Activated CD8-positive, alpha-beta memory T cell treated with anti-CD3 and anti-CD28 coated beads, Interleukin-2, amount 10 ng/mL, durations not matched to agents 7 days and 5 days (primary cell): ENCODE measurements around the gene SALL1. TPM values are rescaled to one million over a fixed set of nuclear protein-coding genes. Genes with fewer than 3 reads are reported as not detected.

Experiments
- ATAC-seq: fragments of 150-1000 bp; cut with Tn5 transposase; one replicate; pipeline ENCODE4 v1.10.0; 2021; ENCODE audit warnings: moderate library complexity
- CTCF ChIA-PET: fragments of 350-600 bp; sonication (Branson Sonifier 250); formaldehyde crosslinking; loops from one replicate; lab custom pipeline; 2021; ENCODE audit warnings: antibody characterized with exemption; lab: Charles Lee
- DNase-seq: peaks from one replicate; pipeline ENCODE4 v3.0.0-alpha.2; 2020
- H3K27ac Mint-ChIP-seq: one replicate; pipeline ENCODE4 v1.8.0; 2021; ENCODE audit warnings: mild to moderate bottlenecking, mixed read lengths
- H3K27me3 Mint-ChIP-seq: one replicate; pipeline ENCODE4 v1.8.0; 2021; ENCODE audit warnings: mixed read lengths
- H3K36me3 Mint-ChIP-seq: one replicate; pipeline ENCODE4 v1.8.0; 2021; ENCODE audit warnings: mild to moderate bottlenecking, mixed read lengths
- H3K4me1 Mint-ChIP-seq: one replicate; pipeline ENCODE4 v1.8.0; 2021; ENCODE audit warnings: mixed read lengths
- H3K4me3 Mint-ChIP-seq: one replicate; pipeline ENCODE4 v1.8.0; 2021; ENCODE audit warnings: mild to moderate bottlenecking, moderate library complexity, mixed read lengths
- H3K9me3 Mint-ChIP-seq: one replicate; pipeline ENCODE4 v1.8.0; 2022; ENCODE audit warnings: low read depth, mixed read lengths
- total RNA-seq, 2 experiments: library from RNA; stranded (reverse); gene quantifications; one replicate each; pipeline ENCODE4 v1.2.3, GENCODE V29; 2021

The SALL1 gene
- total RNA-seq, 2 experiments from 2014 or later, result not detected

DNA sequence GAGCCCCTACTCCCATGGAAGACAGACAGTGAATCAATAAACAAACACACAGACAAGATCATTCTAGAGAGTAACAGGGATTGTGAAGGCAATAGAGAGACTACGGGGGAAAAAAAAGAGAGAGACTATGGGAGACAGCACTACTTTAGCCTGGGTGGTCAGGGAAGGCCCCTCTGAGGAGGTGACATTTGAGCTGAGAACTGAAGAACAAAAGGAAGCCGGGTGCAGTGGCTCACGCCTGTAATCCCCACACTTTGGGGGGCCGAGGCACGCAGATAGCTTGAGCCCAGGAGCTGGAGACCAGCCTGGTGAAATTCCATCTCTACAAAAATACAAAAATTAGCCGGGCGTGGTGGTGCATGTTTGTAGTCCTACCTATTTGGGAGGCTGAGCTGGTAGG, 29.2 kb downstream of the SALL1 start:
- no peaks in the 10 kb centered on the region for H3K4me1 Mint-ChIP-seq
- H3K27me3 Mint-ChIP-seq, result peaks cover 2% of the 10 kb centered on the region
- H3K27ac Mint-ChIP-seq, result no peak overlapping the region
- H3K9me3 Mint-ChIP-seq, result no peaks in the 10 kb centered on the region
- H3K36me3 Mint-ChIP-seq, result no peaks in the 10 kb centered on the region
- CTCF ChIA-PET, result no interaction called here
- DNase-seq (no peak), ATAC-seq (no peak)
- no peak overlapping the region for H3K4me3 Mint-ChIP-seq

DNA sequence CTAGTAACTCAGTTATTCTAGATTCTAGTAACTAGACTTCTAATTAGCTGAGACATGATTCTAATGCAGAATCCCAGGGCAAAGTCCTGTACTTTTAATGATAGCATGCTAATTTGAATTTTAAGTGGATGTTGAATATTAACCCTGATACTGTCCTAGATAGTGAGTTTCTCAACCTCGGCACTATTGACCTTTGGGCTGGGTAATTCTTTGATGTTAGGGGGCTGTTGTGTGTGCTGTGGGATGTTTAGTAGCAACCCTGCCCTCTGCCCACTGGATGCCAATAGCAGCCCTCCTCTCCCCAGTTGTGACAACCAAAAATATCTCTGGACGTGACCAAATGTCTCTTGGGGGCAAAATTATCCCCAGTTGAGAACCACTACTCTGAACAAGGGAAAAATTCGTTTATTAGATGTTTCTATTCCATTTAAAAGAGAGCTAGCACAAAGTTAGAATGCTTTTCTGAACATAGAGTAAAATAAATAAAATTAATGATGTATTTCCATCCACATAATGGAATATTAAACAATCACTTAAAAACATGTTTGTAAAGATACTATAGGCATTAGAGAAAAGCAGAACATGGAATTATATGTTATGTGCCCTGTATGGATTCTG, 30.2 kb downstream of the SALL1 start:
- Mint-ChIP-seq H3K27me3 (peaks cover 2% of the 10 kb centered on the region), H3K9me3 (no peaks in the 10 kb centered on the region), H3K4me3 (no peak overlapping the region), H3K36me3 (no peaks in the 10 kb centered on the region), H3K4me1 (no peaks in the 10 kb centered on the region), H3K27ac (no peak overlapping the region)
- ATAC-seq (no peak), DNase-seq (no peak)
- CTCF ChIA-PET, result no interaction called here

DNA sequence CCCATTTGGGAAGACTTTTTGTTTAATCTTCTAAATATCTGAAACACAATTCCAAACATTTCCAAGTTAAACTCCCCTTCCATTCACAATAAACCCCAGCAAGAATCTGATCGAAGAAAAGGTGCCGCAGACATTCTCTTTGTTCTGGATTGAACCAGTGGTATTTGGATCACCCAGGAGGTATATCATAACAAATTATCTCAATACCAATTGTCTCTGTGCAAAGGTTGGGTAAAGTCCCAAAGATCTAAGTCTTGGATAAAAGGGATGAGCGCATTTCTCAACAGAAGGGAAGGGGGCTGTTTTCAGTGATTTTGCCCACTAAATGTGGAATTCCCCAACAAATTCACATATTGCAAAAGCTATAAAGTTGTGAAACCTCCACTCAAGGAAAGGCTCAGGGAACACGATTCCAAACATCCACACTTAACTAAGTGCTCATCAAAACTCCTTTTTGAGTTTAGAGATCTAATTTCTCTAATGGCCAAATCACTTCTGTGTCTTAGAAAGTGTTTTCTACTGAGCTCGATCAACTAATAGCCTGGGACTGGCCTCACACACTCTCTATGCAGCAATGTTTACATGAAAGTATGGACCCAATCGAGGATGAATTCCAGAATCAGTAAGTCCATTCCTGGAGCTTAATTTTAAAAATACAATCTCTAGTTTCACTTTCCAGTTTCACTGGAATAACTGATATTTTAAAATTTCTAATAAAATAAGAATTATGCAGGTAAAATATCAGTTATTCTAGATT, 30.9 kb downstream of the SALL1 start:
- CTCF ChIA-PET, result no interaction called here
- H3K27ac Mint-ChIP-seq, result no peak overlapping the region

DNA sequence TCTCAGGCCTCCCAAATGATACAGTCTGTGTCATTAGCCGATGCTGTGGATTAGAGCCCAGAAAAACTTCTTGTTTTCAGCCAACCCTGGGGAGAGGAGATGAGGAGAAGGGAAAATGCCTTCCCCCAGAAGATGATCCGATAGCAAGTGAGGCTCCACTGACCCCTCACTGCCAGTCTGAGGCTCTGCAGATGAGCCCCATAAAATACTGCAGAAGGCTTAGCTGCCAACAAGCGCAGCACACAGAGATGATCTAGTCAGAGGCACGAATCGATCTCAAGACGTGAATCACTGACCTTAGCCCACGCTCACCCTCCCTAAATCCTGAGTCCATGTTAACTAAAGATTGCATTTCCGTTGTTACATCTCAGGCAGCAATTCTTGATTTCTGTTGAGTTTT, 31.5 kb downstream of the SALL1 start:
- CTCF ChIA-PET, result no interaction called here
- Mint-ChIP-seq H3K27ac (no peak overlapping the region), H3K9me3 (no peaks in the 10 kb centered on the region), H3K36me3 (no peaks in the 10 kb centered on the region), H3K4me1 (no peaks in the 10 kb centered on the region), H3K27me3 (peaks cover 10% of the 10 kb centered on the region), H3K4me3 (no peak overlapping the region)
- DNase-seq, result no peak
- no peak for ATAC-seq

More for the DNA sequence above, 30.9 kb downstream of the SALL1 start:
- Mint-ChIP-seq H3K9me3 (no peaks in the 10 kb centered on the region), H3K4me3 (no peak overlapping the region), H3K4me1 (no peaks in the 10 kb centered on the region), H3K27me3 (peaks cover 4% of the 10 kb centered on the region), H3K36me3 (no peaks in the 10 kb centered on the region)
- ATAC-seq, result no peak
- DNase-seq, result no peak

DNA sequence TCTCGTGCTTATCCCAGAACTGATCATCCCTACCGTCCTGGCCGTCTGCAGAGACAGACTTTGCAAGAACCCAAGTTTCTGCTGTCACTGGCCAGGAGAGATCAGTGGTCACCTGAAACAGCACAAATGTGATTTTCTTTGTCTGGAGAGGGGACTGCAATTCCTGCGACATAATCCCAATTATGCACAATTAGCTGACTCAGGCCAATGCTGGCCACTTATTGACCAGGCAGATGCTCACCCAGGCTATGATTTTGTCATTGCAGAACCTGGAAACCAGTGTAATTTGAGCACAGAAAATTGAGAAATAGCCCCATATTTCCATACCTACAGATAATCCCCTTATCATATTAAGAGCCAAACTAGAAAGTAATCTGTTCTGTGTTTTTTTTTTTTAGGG, 34.7 kb downstream of the SALL1 start:
- no peak overlapping the region for H3K4me3 Mint-ChIP-seq
- ATAC-seq (no peak), DNase-seq (no peak)
- CTCF ChIA-PET, result no interaction called here
- peaks cover 36% of the 10 kb centered on the region for H3K27me3 Mint-ChIP-seq
- H3K4me1 Mint-ChIP-seq, result no peaks in the 10 kb centered on the region
- no peak overlapping the region for H3K27ac Mint-ChIP-seq
- no peaks in the 10 kb centered on the region for H3K9me3 Mint-ChIP-seq
- no peaks in the 10 kb centered on the region for H3K36me3 Mint-ChIP-seq

DNA sequence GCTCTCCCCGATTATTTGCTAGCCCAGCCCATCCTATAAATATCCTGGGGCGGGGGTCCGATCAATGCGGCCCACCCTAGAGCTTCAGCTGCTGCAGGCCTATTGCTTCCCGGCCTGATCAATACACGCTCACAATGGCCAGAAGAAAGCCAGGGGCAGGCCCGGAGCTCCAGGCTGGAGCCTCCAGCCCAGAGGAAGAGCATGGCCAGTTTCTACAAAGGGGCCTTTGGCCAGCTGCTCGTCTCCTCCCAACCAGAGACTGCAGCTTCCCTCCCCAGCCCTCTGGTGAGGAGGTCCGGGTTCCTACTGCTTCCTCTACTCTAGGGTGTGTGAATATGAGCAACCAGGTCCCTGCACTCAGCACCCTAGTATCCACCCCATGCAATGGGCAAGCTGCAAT, 36.7 kb downstream of the SALL1 start:
- CTCF ChIA-PET, result no interaction called here
- ATAC-seq (no peak), DNase-seq (no peak)
- H3K27ac Mint-ChIP-seq, result no peak overlapping the region
- no peaks in the 10 kb centered on the region for H3K9me3 Mint-ChIP-seq
- H3K27me3 Mint-ChIP-seq, result peaks cover 35% of the 10 kb centered on the region
- H3K4me3 Mint-ChIP-seq, result no peak overlapping the region
- H3K36me3 Mint-ChIP-seq, result no peaks in the 10 kb centered on the region
- no peaks in the 10 kb centered on the region for H3K4me1 Mint-ChIP-seq

DNA sequence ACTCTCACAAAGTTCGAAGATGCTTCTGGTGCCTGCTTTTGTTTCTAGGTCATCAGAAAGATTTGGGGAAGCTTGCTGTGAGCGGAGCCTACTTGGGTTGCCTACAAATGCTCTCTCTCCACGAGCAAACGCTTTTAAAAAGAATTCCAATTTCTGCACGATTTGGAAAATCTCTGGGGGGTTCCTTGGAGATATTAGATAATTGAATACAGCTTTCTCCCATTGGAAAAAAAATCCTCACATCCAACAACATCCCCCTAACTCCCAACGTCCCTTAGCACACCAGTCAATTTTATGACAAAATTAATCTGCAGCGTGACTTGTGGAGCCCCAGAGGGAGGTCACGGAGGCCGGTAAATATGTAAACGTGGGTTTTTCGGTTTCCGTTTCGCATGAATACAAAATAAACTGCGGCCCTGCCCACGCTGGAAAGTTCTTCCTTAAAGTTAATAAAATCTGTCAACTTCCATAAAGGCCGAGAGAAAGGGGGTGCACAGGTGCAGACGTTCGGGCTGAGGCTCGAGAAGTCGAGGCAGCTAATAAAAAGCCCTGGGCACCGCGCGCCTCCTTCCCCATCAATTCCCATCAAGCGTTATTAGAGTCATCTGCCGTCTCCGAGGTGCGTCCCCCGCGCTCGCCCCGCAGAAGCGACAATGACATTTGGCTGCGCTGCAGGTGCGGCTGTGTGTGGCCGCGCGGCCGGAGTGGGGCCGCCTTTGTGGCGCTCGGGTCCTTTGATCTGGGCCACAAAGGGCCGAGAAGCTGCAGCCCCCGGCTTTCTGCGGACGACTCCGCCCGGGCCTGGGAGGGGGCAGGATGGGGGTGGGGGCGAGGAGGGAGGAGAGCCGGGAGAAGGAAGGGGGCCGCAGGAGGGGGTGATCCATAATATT, 37.6 kb downstream of the SALL1 start:
- no peak overlapping the region for H3K27ac Mint-ChIP-seq
- ATAC-seq (no peak), DNase-seq (no peak)
- no peaks in the 10 kb centered on the region for H3K36me3 Mint-ChIP-seq
- peaks cover 34% of the 10 kb centered on the region for H3K27me3 Mint-ChIP-seq
- H3K4me1 Mint-ChIP-seq, result no peaks in the 10 kb centered on the region
- no peak overlapping the region for H3K4me3 Mint-ChIP-seq
- no peaks in the 10 kb centered on the region for H3K9me3 Mint-ChIP-seq
- CTCF ChIA-PET, result no interaction called here

DNA sequence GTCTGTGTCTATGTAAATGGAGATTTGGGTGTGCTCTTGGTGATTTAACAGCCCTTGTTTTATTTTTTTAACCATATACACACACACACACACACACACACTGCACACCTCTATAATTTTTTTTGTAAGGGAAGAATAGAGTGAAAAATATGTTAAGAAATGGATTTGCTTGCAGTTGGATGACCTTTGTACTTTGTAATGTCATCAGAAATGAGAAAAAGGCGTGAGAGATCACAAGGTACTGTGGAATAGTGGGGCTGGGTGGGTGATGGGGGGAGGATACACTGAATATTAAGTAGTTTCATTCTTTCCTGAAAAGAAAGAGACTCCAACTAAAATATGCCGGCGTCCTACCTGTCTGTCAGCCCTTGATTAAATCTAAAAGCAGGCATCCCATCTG, 38.7 kb downstream of the SALL1 start:
- DNase-seq, result no peak
- Mint-ChIP-seq H3K36me3 (no peaks in the 10 kb centered on the region), H3K4me3 (no peak overlapping the region), H3K27me3 (peaks cover 34% of the 10 kb centered on the region), H3K9me3 (no peaks in the 10 kb centered on the region), H3K4me1 (no peaks in the 10 kb centered on the region), H3K27ac (no peak overlapping the region)
- CTCF ChIA-PET, result no interaction called here
- ATAC-seq, result no peak

DNA sequence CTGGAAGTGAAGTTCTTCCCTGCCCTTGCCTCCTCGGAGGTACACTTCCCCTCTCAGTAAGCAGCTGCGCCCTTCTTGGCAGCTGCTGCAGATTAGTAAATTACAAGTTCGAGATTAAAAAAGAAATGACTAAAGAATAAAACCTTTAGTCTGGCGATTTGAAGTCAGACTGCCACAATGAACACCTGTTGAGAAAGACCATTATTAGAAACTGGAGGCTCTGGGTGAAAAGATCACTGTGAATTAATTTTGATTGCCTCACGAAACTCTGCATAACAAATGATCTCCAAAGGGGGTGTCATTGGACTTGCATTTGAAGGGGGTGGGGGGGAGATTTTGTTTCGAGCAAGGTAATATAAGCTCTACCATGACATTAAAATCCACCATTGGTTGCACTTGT, 39.3 kb downstream of the SALL1 start:
- ATAC-seq, result no peak
- peaks cover 34% of the 10 kb centered on the region for H3K27me3 Mint-ChIP-seq

DNA sequence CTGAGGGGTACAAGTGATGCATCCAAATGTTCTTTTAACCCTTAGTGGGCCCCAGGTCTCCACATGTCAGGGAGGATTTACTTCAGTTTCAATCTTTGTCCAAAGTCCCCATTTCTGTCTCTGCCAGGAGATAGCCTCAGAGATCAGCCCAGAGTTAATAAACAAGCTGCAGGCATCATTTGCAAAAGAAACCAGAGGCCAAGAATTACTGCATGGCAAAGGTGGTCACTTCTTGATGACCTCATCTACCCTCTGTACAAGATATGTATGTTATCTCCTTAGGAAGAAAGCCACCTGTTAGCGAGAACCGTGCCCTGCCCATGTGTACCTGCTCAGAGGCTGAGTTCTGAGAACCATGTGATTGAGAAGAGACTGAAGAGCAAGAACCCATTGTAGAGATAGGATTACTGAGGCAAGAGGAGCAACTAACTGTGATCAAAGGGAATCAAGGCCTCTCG, 40.3 kb downstream of the SALL1 start:
- no peaks in the 10 kb centered on the region for H3K9me3 Mint-ChIP-seq

More for the DNA sequence above, 39.3 kb downstream of the SALL1 start:
- Mint-ChIP-seq H3K27ac (no peak overlapping the region), H3K36me3 (no peaks in the 10 kb centered on the region), H3K4me3 (no peak overlapping the region), H3K9me3 (no peaks in the 10 kb centered on the region), H3K4me1 (no peaks in the 10 kb centered on the region)
- no peak for DNase-seq
- CTCF ChIA-PET, result no interaction called here

DNA sequence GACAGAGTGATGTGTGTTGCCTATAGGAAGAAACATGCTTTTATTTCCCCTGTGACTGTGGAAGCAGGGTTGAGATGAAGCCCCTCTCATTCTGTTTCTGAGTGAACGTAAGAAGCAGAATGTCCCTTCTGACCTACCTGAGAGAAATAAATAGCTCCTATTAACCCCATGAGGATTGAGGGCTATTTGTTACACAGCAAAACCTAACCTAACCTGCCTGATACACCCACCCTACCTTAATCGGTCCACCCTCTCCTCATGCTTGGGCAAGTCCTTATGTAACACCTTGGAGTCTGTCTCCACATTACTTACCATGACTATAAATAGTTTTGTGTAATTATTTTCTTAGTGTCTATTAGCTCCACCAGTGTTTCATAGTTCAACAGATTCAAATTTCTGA, 41.9 kb downstream of the SALL1 start:
- H3K4me1 Mint-ChIP-seq, result no peaks in the 10 kb centered on the region
- H3K27me3 Mint-ChIP-seq, result peaks cover 22% of the 10 kb centered on the region
- no peaks in the 10 kb centered on the region for H3K36me3 Mint-ChIP-seq
- no peak for ATAC-seq
- no peak for DNase-seq
- CTCF ChIA-PET, result no interaction called here
- no peaks in the 10 kb centered on the region for H3K9me3 Mint-ChIP-seq
- no peak overlapping the region for H3K27ac Mint-ChIP-seq
- no peak overlapping the region for H3K4me3 Mint-ChIP-seq

More for the DNA sequence above, 40.3 kb downstream of the SALL1 start:
- Mint-ChIP-seq H3K4me3 (no peak overlapping the region), H3K36me3 (no peaks in the 10 kb centered on the region), H3K4me1 (no peaks in the 10 kb centered on the region), H3K27ac (no peak overlapping the region), H3K27me3 (peaks cover 34% of the 10 kb centered on the region)
- ATAC-seq, result no peak
- CTCF ChIA-PET, result no interaction called here
- DNase-seq, result no peak

DNA sequence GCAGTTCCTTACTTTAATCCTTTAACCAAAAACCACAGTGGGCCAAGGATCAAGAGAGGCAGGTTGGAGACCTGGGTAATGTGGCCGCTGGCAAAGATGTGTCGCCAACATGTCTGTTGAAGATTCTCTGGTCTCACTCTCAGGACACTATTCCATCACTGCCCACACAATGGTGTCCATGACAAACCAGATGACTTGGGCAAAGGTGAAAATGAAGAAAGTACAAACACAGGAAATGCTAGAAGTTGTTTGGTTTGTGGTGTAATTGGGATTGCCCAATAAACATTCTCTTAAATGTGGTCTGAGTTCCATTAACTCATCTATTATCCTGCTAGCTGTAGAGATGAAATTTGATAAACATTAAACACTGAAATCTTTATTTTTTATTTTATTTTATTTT, 43.3 kb downstream of the SALL1 start:
- H3K9me3 Mint-ChIP-seq, result no peaks in the 10 kb centered on the region
- no peaks in the 10 kb centered on the region for H3K36me3 Mint-ChIP-seq
- H3K27ac Mint-ChIP-seq, result no peak overlapping the region
- DNase-seq (no peak), ATAC-seq (no peak)
- CTCF ChIA-PET, result no interaction called here
- H3K4me3 Mint-ChIP-seq, result no peak overlapping the region
- H3K27me3 Mint-ChIP-seq, result peaks cover 11% of the 10 kb centered on the region
- H3K4me1 Mint-ChIP-seq, result no peaks in the 10 kb centered on the region

DNA sequence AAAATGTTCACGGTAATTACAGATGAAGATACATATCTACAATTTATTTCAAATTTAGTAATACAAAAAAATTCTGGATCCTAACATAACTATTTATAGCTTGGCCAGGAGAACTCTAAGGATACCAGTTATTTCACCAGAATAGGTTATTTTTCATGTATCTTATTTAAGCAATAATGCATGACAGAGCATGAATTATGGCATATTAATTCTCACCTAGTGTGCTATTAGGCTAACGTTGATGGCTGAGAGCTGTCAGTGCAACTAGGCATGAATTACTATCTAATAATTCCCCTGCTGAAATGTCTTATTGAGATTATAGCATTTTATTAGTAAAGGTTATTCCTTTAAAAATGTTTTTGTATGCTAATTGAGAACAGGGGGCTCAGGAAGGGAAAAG, 44.5 kb downstream of the SALL1 start:
- ATAC-seq (no peak), DNase-seq (no peak)
- Mint-ChIP-seq H3K27me3 (no peaks in the 10 kb centered on the region), H3K4me1 (no peaks in the 10 kb centered on the region), H3K9me3 (no peaks in the 10 kb centered on the region), H3K27ac (no peak overlapping the region), H3K36me3 (no peaks in the 10 kb centered on the region), H3K4me3 (no peak overlapping the region)
- CTCF ChIA-PET, result no interaction called here
